Esophagus muscularis mucosa (tissue), 4 donors: ENCODE data around the gene TNS1. TPM values are rescaled to one million over a fixed set of nuclear protein-coding genes. Genes with fewer than 3 reads are reported as not detected.
"Not testable (repeated sequence)": the region's sequence is repeated elsewhere in the genome, so short reads cannot be mapped to it uniquely, and the experiment has no call there.

ENCODE experiments used
- DNase-seq: peaks from one replicate; pipeline ENCODE4 v3.0.0-alpha.2; 2017; ENCODE audit errors: extremely low spot score
- H3K27ac ChIP-seq, 4 donors: fragments of 200-600 bp; sonication (generic); replicated peaks in 1 of 4; 1 replicate in 3 of 4; 2 replicates in 1 of 4; pipeline ENCODE4 v1.5.1; 2016 to 2019; ENCODE audit warnings: mild to moderate bottlenecking in 1 of 4
- H3K27me3 ChIP-seq, 4 donors: fragments of 200-600 bp; sonication (generic); one replicate each; pipeline versions ENCODE4 v1.5.1 to v1.6.0; 2016 to 2019
- H3K36me3 ChIP-seq, 4 donors: fragments of 200-600 bp; sonication (generic); one replicate each; pipeline ENCODE4 v1.5.1; 2016 to 2019
- H3K4me1 ChIP-seq, 4 donors: fragments of 200-600 bp; sonication (generic); one replicate each; pipeline ENCODE4 v1.5.1; 2016 to 2019
- H3K4me3 ChIP-seq, 4 donors: fragments of 200-600 bp; sonication (generic); 1 replicate in 2 of 4; 2 replicates in 2 of 4; pipeline ENCODE4 v1.5.1; 2016 to 2019; ENCODE audit warnings: mild to moderate bottlenecking in 4 of 4, moderate library complexity in 1 of 4
- H3K9me3 ChIP-seq, 4 donors: fragments of 200-600 bp; sonication (generic); 1 replicate in 3 of 4; 2 replicates in 1 of 4; pipeline ENCODE4 v1.5.1; 2016 to 2019
- EP300 ChIP-seq: sonication (generic); formaldehyde crosslinking; IDR thresholded peaks from one replicate; pipeline ENCODE4 v1.6.1; 2017; ENCODE audit warnings: antibody characterized with exemption
- POLR2A ChIP-seq: fragments of 450-650 bp; IDR thresholded peaks from one replicate; pipeline ENCODE4 v1.6.1; 2017; ENCODE audit warnings: antibody characterized with exemption, moderate library complexity, mild to moderate bottlenecking, low read depth
- POLR2AphosphoS5 ChIP-seq, 2 donors: sonication (generic); formaldehyde crosslinking; IDR thresholded peaks; one replicate each; pipeline ENCODE4 v1.6.1; 2017; ENCODE audit warnings: antibody characterized with exemption in 2 of 2
- WGBS: methylation state at CpG from one replicate; pipeline ENCODE4 v1.1.5; 2018; 5-methylcytosine and 5-hydroxymethylcytosine counted together
- intact Hi-C: fragments of 100-400 bp; cut with DNase I; formaldehyde crosslinking; loops from one replicate; pipeline ENCODE4 v1.15.1; 2023
- total RNA-seq, 4 donors: library from RNA; depleted of rRNA; stranded (reverse); fragments of >200 nt; gene quantifications; one replicate each; pipeline versions ENCODE4 v1.1.0 to v1.2.1, GENCODE V29; 2016
- TF ChIP-seq, protein P1 (sequence below), 3 experiments: fragments of 200-600 bp in 2 of 3; fragments of 450-650 bp in 1 of 3; sonication (generic) in 2 of 3; IDR thresholded peaks; one replicate each; pipeline ENCODE4 v1.5.1; 2017 to 2019; ENCODE audit warnings: antibody characterized with exemption in 3 of 3, mild to moderate bottlenecking in 2 of 3, moderate library complexity in 1 of 3

The TNS1 gene
- total RNA-seq, 4 donors from 2014 or later, result 1,001 to 2,170 (median 1,411) TPM

DNA sequence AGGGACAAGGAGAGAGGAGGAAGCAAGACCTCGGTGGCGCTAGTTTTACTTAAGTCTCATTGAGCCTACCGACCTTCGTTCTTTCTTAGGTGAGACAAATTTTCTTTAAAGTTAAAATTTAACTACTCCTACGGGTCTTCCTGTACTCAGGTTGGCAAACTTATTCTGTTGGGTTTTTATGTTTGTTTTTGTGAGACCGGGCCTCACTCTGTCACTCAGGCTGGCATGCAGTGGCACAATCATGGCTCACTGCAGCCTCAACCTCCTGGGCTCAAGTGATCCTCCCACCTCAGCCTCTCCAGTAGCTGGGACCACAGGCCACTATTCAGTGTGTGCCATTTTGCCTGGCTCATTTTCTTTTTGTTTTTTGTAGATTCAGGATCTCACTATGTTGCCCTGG lies 189.0 kb downstream of the TNS1 start:
- no peak for DNase-seq
- Histone ChIP-seq H3K27ac (peak overlapping the region; percentile 32 to 89 (median 55)), H3K4me3 (no peak overlapping the region), H3K27me3 (no peaks in the 10 kb centered on the region), H3K4me1 (peaks cover 40 to 92% (median 72%) of the 10 kb centered on the region in 4 donors), H3K9me3 (no peaks in the 10 kb centered on the region), H3K36me3 (peaks cover 94 to 100% (median 98%) of the 10 kb centered on the region in 4 donors)
- TF ChIP-seq EP300 (no peak), POLR2A (no peak), POLR2AphosphoS5 (IDR thresholded peaks at IDR 0.05) (no peak)
- TF ChIP-seq, protein P1, sequence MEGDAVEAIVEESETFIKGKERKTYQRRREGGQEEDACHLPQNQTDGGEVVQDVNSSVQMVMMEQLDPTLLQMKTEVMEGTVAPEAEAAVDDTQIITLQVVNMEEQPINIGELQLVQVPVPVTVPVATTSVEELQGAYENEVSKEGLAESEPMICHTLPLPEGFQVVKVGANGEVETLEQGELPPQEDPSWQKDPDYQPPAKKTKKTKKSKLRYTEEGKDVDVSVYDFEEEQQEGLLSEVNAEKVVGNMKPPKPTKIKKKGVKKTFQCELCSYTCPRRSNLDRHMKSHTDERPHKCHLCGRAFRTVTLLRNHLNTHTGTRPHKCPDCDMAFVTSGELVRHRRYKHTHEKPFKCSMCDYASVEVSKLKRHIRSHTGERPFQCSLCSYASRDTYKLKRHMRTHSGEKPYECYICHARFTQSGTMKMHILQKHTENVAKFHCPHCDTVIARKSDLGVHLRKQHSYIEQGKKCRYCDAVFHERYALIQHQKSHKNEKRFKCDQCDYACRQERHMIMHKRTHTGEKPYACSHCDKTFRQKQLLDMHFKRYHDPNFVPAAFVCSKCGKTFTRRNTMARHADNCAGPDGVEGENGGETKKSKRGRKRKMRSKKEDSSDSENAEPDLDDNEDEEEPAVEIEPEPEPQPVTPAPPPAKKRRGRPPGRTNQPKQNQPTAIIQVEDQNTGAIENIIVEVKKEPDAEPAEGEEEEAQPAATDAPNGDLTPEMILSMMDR (IDR thresholded peaks at IDR 0.05), result no peak
- intact Hi-C loops, result no loop called here
- 86% methylated on average over 6 of the region's 6 CpGs for WGBS

DNA sequence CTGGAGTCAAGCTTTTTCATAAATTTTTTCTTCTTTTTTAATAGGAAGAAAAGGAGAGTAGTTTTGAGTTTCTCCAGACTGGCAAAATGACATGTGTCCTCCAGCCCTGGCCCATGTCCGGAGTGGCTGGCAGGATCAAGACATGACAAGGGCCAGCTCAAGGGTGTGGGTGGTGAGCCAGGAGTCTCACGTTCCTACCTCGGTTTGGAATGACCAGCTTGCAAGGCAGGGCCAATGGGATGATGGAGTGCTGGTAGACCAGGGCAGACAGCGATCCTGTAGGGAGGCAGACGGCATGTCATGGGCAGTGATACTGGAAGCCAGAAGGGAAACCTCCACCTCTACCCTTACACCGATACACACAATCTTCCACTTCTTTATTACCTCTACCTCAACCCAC lies 190.6 kb downstream of the TNS1 start:
- TF ChIP-seq POLR2A (no peak), POLR2AphosphoS5 (IDR thresholded peaks at IDR 0.05) (peak in 1 of 2 donors; percentile 5), EP300 (no peak)
- 55% methylated on average over 6 of the region's 6 CpGs for WGBS
- H3K36me3 ChIP-seq, result peaks cover 94 to 100% (median 98%) of the 10 kb centered on the region in 4 donors
- peak overlapping the region in 3 of 4 donors; percentile 24 to 89 (median 62) for H3K27ac ChIP-seq
- peaks cover 41 to 92% (median 72%) of the 10 kb centered on the region in 4 donors for H3K4me1 ChIP-seq
- H3K9me3 ChIP-seq, result no peaks in the 10 kb centered on the region
- no peak for DNase-seq
- H3K27me3 ChIP-seq, result no peaks in the 10 kb centered on the region
- intact Hi-C loops, result no loop called here
- H3K4me3 ChIP-seq, result no peak overlapping the region

DNA sequence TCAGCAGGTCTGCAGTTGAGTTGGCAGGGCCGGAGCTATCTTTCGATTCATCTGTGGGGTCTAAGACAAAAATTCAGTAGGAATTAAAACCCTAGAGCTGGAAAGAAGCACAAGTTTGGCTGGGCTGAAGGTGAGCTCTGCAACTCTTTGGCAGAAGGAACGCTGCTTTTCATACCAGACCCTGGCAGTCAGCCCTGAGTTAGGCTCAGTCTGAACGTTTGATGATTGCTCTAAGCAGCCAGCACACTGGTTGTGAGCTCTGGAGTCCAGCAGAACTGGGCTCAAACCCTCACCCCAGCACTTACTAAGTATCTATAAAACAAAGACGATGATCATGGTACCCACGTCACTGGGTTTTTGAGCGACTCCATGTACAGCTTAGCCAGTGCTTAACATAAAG lies 192.5 kb downstream of the TNS1 start:
- Histone ChIP-seq H3K27me3 (no peaks in the 10 kb centered on the region), H3K4me1 (peaks cover 45 to 92% (median 72%) of the 10 kb centered on the region in 4 donors), H3K27ac (peak overlapping the region in 2 of 4 donors; percentile 1 to 47), H3K4me3 (no peak overlapping the region), H3K9me3 (no peaks in the 10 kb centered on the region), H3K36me3 (peaks cover 79 to 96% (median 94%) of the 10 kb centered on the region in 4 donors)
- intact Hi-C loops, result no loop called here
- DNase-seq, result no peak
- TF ChIP-seq POLR2A (no peak), POLR2AphosphoS5 (IDR thresholded peaks at IDR 0.05) (no peak)
- 58% methylated on average over 7 of the region's 7 CpGs for WGBS

DNA sequence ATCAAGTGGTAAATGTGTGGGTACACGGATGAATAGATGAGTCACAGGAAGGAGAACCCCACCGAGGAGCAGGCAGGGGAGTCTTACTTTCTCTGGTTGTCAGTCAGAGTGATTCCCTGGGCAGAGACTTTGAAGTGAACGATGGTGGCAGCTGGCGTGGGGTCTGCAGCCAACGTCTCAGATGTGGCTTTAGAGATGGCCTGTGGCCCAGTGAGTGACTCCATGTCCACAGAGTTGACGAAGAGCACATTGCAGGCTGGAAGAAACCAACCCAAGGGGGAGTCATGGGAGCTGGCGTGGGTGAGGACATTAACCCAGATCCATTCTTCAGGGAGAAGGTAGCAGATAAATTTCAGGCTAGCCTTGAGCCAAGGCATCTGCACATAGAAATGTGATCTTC lies 193.1 kb downstream of the TNS1 start:
- H3K27ac ChIP-seq, result peak overlapping the region in 1 of 4 donors; percentile 47
- 80% methylated on average over 7 of the region's 7 CpGs for WGBS
- H3K4me1 ChIP-seq, result peaks cover 47 to 92% (median 73%) of the 10 kb centered on the region in 4 donors

DNA sequence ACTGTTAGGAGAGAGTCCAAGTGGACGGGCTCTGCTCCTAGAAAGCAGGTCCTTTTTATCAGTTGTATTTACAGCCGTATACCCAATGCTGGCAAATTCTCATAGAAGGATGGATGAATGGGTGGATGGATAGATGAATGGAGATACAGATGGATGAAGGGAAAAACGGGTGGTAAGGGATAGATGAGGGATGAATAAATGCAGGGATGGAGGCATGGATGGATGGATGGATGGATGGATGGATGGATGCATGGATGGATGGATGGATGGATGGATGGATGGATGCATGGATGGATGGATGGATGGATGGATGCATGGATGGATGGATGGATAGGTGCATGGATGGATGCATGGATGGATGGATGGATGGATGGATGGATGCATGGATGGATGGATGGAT lies 193.8 kb downstream of the TNS1 start:
- Histone ChIP-seq H3K4me1 (peaks cover 53 to 94% (median 75%) of the 10 kb centered on the region in 4 donors), H3K36me3 (peaks cover 72 to 95% (median 92%) of the 10 kb centered on the region in 4 donors), H3K27ac (peak overlapping the region in 2 of 4 donors; percentile 82)
- H3K9me3 ChIP-seq, DNase-seq, H3K4me3 ChIP-seq, H3K27me3 ChIP-seq, intact Hi-C loops: not testable (repeated sequence)
- WGBS, result 60% methylated on average over 3 of the region's 3 CpGs

More for the DNA sequence above, 193.1 kb downstream of the TNS1 start:
- Histone ChIP-seq H3K27me3 (no peaks in the 10 kb centered on the region), H3K9me3 (no peaks in the 10 kb centered on the region), H3K4me3 (no peak overlapping the region), H3K36me3 (peaks cover 74 to 95% (median 92%) of the 10 kb centered on the region in 4 donors)
- no peak for TF ChIP-seq POLR2AphosphoS5 (IDR thresholded peaks at IDR 0.05)
- TF ChIP-seq, protein P1 (IDR thresholded peaks at IDR 0.05), result no peak
- no peak for TF ChIP-seq POLR2A
- TF ChIP-seq EP300, result no peak
- intact Hi-C loops, result no loop called here
- DNase-seq, result no peak

DNA sequence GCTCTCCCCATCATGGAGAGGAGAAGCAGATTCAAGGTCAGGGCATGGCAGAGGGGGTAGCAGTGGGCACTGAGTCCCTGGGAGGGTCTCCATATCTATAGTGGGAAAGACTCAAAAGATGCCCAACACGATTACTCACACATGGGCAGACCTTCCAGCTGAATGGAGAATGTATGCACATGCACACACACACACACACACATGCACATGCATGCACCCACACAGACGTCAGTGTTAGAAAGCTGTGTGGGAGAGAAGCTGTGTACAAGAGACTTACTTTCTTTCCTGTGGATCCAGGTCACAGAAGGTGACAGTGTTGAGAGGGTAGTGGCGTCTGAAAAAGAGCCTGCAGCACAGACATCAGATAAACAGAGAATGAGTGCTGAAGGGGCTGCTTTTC lies 194.5 kb downstream of the TNS1 start:
- Histone ChIP-seq H3K4me3 (no peak overlapping the region), H3K9me3 (no peaks in the 10 kb centered on the region), H3K4me1 (peaks cover 48 to 94% (median 75%) of the 10 kb centered on the region in 4 donors), H3K36me3 (peaks cover 70 to 95% (median 92%) of the 10 kb centered on the region in 4 donors), H3K27ac (peak overlapping the region; percentile 52 to 82 (median 82)), H3K27me3 (no peaks in the 10 kb centered on the region)
- WGBS, result 59% methylated on average over 3 of the region's 3 CpGs
- TF ChIP-seq POLR2AphosphoS5 (IDR thresholded peaks at IDR 0.05), result no peak
- TF ChIP-seq, protein P1 (IDR thresholded peaks at IDR 0.05), result no peak
- TF ChIP-seq EP300, result no peak
- TF ChIP-seq POLR2A, result no peak
- intact Hi-C loops, result no loop called here
- no peak for DNase-seq
